Heart left ventricle (tissue), 16 donors: ENCODE measurements around the gene HDLBP. TPM values are rescaled to one million over a fixed set of nuclear protein-coding genes. Genes with fewer than 3 reads are reported as not detected.

ENCODE experiments used
- ATAC-seq, 4 donors: fragments of 200-7000 bp; cut with Tn5 transposase; one replicate each; pipeline ENCODE4 v1.9.1; 2020 to 2022; ENCODE audit warnings: moderate library complexity in 4 of 4, mild to moderate bottlenecking in 3 of 4, moderate number of reproducible peaks in 1 of 4
- DNase-seq, 5 donors: peaks; one replicate each; pipeline ENCODE4 v3.0.0-alpha.2; 2020
- H3K27ac ChIP-seq, 12 donors: fragments of 200-600 bp; sonication (generic) in 4 of 12; one replicate each; pipeline versions ENCODE4 v1.5.0 to v1.8.0; 2016 to 2022; ENCODE audit warnings: mild to moderate bottlenecking in 2 of 12
- H3K27me3 ChIP-seq, 9 donors: fragments of 200-600 bp; sonication (generic) in 2 of 9; one replicate each; pipeline versions ENCODE4 v1.5.1 to v1.8.0; 2016 to 2022; ENCODE audit warnings: mild to moderate bottlenecking in 3 of 9
- H3K36me3 ChIP-seq, 9 donors: fragments of 200-600 bp; sonication (generic) in 2 of 9; one replicate each; pipeline versions ENCODE4 v1.5.0 to v1.8.0; 2018 to 2022; ENCODE audit warnings: mild to moderate bottlenecking in 2 of 9
- H3K4me1 ChIP-seq, 12 donors: fragments of 200-600 bp; sonication (generic) in 4 of 12; one replicate each; pipeline versions ENCODE4 v1.5.0 to v1.8.0; 2016 to 2022; ENCODE audit warnings: mild to moderate bottlenecking in 3 of 12
- H3K4me3 ChIP-seq, 12 donors: fragments of 200-600 bp; sonication (generic) in 4 of 12; one replicate each; pipeline versions ENCODE4 v1.5.0 to v1.8.0; 2017 to 2022; ENCODE audit warnings: mild to moderate bottlenecking in 9 of 12, moderate library complexity in 4 of 12
- H3K9me3 ChIP-seq, 12 donors: fragments of 200-600 bp; sonication (generic) in 4 of 12; one replicate each; pipeline versions ENCODE4 v1.5.0 to v1.8.0; 2016 to 2022; ENCODE audit warnings: mild to moderate bottlenecking in 1 of 12
- POLR2A ChIP-seq, 2 donors: fragments of 450-650 bp; IDR thresholded peaks; one replicate each; pipeline ENCODE4 v1.6.1; 2017; ENCODE audit warnings: antibody characterized with exemption in 2 of 2, mild to moderate bottlenecking in 2 of 2, moderate library complexity in 2 of 2
- WGBS, 4 donors: extraction: QIAGEN DNeasy Blood & Tissue Kit in 2 of 4; methylation state at CpG; one replicate each; pipeline versions ENCODE4 v1.1.5 to v1.1.7; 2013 to 2018; 5-methylcytosine and 5-hydroxymethylcytosine counted together
- intact Hi-C, 10 donors: fragments of 100-400 bp; cut with DNase I; formaldehyde crosslinking; loops; one replicate each; pipeline versions ENCODE4 v1.11.1 to v1.14.2; 2022
- polyA plus RNA-seq, 2 donors: library from polyadenylated mRNA; stranded (reverse); fragments of 200-250 nt; gene quantifications; one replicate each; pipeline ENCODE4 v1.2.3, GENCODE V29; 2013
- total RNA-seq, 9 donors: library from RNA; depleted of rRNA in 2 of 9; stranded (reverse); fragments of >200 nt in 2 of 9; fragmentation: NEBNext Ultra II Directional in 3 of 9; extraction: Animal tissue kit (Norgen Biotek cat#: 25700) in 3 of 9; gene quantifications; one replicate each; pipeline versions ENCODE4 v1.1.0 to v1.2.4, GENCODE V29; 2016 to 2023
- TF ChIP-seq, protein P1 (sequence below), 12 donors: fragments of 200-600 bp; sonication (generic) in 4 of 12; IDR thresholded peaks; one replicate each; pipeline versions ENCODE4 v1.5.0 to v1.8.0; 2018 to 2022; ENCODE audit warnings: antibody characterized with exemption in 12 of 12, mild to moderate bottlenecking in 5 of 12
- donor health status: ischemic (EF 13 %, LVEDD 7.1; RV severe dilation, severe dysfunction).
- donor health status: healthy with polysubstance abuse.
- donor health status: DM: no; HTN: yes; CAD: no.
- donor health status: DM: no; HTN: no; CAD: no.
- donor health status: ischemic (EF 25% LVEDD 6.9; RV normal size, moderate dysfunction).
- donor health status: ischemic (EF 25% LVEDD 5.7; RV mildly dilated, moderate dysfunction).
- donor health status: healthy.
- donor health status: DM: yes; HTN: yes; CAD: no.
- donor health status: ischemic (EF 35%, LVEDD 5.7; RV mildly dilated, moderate dysfunction).
- donor health status: nonischemic (EF 11% LVEDD 7.7; RV severe dilation, severe dysfunction).
- donor health status: DM: yes; HTN: yes; CAD: no.
- donor health status: PGD.
- donor health status: ischemic (EF 29% LVEDD 5.4; RV normal size, mild dysfunction).
- donor health status: nonischemic (EF 23%, LVEDD 6.1; RV moderate dilation, normal function).

HDLBP gene
- total and polyA plus RNA-seq, 11 donors = 220 to 407 (median 343) TPM

DNA sequence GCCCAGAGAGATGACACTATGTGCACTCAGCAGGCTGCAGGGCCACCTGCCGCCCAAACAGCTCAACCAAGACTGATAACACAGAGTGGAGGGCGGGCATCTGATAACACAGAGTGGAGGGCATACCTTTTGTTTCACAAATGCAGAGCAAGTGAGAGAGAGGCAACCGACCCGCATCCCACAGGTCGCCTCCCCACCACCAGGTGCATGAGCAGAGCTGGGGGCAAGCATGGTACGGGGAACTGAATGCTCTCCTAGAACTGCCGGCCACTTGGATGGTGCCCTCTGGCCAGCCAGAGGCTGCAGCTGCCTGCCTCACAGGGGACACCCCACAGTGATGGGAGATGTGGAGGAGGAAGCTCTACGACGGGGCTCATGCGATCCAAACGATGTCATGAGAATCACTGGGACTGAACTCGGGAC, 77.5 kb downstream of the HDLBP start:
- no peak overlapping the region for H3K4me3 ChIP-seq
- no peaks in the 10 kb centered on the region for H3K27me3 ChIP-seq
- H3K4me1 ChIP-seq = no peaks in the 10 kb centered on the region
- peaks cover 13 to 100% (median 100%) of the 10 kb centered on the region in 9 donors for H3K36me3 ChIP-seq
- no peak for DNase-seq
- intact Hi-C loops = no loop called here
- no peak overlapping the region for H3K27ac ChIP-seq
- WGBS, 4 donors = 73 to 86% (median 82%) methylated on average over 7 to 12 of the region's 12 CpGs
- no peak for TF ChIP-seq POLR2A (IDR thresholded peaks at IDR 0.05)
- ATAC-seq = no peak
- no peaks in the 10 kb centered on the region for H3K9me3 ChIP-seq

DNA sequence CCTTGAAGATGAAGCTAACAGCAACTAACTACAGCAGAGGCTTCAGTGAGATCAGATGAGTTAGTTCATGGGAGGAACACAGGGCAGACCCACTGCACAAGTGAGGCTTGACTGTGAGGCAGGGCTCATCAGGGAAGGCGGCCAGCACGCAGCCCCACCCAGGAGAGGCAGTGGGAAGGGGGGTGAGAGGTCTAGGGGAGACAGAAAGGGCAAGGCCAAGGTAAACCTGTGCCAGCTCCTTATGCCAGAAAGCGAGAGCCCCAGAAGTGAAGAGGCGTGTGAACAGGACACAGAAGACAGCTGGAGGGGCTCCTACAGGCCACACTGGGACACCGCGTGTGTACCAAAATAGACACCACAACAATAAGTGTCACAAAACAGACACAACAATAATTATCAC, 78.4 kb downstream of the HDLBP start:
- DNase-seq (no peak), ATAC-seq (no peak)
- Histone ChIP-seq H3K27me3 (no peaks in the 10 kb centered on the region), H3K4me3 (no peak overlapping the region), H3K9me3 (no peaks in the 10 kb centered on the region), H3K4me1 (no peaks in the 10 kb centered on the region), H3K36me3 (peaks cover 13 to 100% (median 100%) of the 10 kb centered on the region in 9 donors), H3K27ac (no peak overlapping the region)
- WGBS, 4 donors = 89 to 94% (median 91%) methylated on average over 6 of the region's 6 CpGs
- TF ChIP-seq POLR2A (IDR thresholded peaks at IDR 0.05) = no peak
- TF ChIP-seq, protein P1, sequence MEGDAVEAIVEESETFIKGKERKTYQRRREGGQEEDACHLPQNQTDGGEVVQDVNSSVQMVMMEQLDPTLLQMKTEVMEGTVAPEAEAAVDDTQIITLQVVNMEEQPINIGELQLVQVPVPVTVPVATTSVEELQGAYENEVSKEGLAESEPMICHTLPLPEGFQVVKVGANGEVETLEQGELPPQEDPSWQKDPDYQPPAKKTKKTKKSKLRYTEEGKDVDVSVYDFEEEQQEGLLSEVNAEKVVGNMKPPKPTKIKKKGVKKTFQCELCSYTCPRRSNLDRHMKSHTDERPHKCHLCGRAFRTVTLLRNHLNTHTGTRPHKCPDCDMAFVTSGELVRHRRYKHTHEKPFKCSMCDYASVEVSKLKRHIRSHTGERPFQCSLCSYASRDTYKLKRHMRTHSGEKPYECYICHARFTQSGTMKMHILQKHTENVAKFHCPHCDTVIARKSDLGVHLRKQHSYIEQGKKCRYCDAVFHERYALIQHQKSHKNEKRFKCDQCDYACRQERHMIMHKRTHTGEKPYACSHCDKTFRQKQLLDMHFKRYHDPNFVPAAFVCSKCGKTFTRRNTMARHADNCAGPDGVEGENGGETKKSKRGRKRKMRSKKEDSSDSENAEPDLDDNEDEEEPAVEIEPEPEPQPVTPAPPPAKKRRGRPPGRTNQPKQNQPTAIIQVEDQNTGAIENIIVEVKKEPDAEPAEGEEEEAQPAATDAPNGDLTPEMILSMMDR (IDR thresholded peaks at IDR 0.05) = no peak
- intact Hi-C loops = no loop called here

DNA sequence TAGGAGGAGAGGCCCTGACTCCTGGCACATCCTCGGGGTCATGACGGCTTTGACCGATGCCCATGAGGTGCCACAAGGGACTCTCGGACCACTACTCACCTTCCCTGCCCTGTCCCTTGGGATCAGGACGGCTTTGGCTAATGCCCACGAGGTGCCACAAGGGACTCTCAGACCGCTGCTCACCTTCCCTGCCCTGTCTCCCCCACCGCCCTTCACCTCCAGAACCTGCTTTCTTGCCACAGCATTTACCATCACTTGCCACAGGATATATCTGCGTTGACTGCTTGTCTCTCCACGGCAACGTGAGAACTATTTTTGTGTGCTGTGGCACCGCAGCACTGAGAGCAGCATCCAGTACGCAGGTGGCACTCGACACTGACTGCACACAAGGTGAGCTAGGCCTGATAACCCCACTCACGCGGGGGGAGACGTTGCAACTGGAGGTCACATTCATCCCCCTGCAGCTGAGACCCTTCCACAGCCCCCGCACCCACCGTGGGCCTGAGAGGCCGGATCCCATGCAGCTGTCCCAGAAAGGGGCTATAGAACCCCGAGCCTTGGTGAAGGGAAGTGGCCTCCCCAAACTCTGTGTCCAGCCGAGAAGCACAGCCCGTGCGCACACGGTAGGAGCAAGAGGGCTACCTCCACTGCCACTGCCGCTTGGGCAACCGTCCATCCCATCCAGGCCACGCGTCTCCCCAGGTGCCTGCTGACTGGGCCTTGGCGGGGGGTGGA, 79.4 kb downstream of the HDLBP start:
- Histone ChIP-seq H3K36me3 (peaks cover 13 to 100% (median 98%) of the 10 kb centered on the region in 9 donors), H3K27ac (no peak overlapping the region), H3K4me3 (no peak overlapping the region), H3K4me1 (peaks cover 0 to 2% (median 0%) of the 10 kb centered on the region in 12 donors), H3K9me3 (no peaks in the 10 kb centered on the region), H3K27me3 (no peaks in the 10 kb centered on the region)
- TF ChIP-seq, protein P1 (IDR thresholded peaks at IDR 0.05) = no peak
- no peak for TF ChIP-seq POLR2A (IDR thresholded peaks at IDR 0.05)
- ATAC-seq (peak in 1 of 4 donors; percentile 4), DNase-seq (peak in 1 of 5 donors; percentile 40)
- intact Hi-C loops = no loop called here
- WGBS, 4 donors = 86 to 90% (median 89%) methylated on average over 15 to 30 of the region's 30 CpGs

DNA sequence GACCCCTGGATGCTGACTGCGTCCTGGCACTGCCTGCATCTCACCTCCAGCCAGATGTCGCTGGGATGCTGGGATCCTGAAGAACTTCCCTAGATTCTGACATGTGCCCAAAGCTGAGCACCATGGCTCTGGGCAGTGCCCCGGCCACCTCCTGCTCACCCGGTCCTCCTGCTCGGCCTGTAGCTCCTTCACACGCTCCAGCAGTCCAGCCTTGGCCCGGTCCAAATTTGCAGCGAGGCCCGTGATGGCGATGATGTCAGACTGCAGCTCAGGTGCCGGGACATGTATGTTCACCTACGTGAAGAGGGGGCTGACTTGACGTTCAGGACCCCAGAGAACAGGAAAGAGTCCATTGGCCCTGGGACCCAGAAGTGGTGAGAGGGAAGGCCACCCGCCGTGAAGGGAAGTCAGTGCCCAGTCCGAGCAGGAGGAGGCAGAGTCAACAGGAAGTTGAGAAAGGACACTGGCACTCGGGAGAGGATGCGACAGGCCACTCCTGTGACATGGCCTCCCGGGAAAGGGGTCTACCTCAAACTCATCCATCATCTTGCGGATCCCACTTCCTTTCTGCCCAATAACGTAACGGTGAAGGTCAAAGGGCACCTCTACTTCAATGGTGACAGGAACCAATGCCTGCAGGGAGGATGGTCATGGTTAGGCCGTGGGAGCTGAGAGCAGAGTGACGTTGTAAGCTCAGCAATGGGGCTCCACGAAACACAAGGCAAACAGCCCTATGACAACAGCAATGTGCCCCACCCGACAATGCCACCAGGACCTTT, 80.3 kb downstream of the HDLBP start:
- DNase-seq (peak in 1 of 5 donors; percentile 59), ATAC-seq (no peak)
- TF ChIP-seq, protein P1 (IDR thresholded peaks at IDR 0.05) = no peak
- no peak for TF ChIP-seq POLR2A (IDR thresholded peaks at IDR 0.05)
- H3K27me3 ChIP-seq = no peaks in the 10 kb centered on the region
- intact Hi-C loops = no loop called here
- WGBS, 4 donors = 83 to 88% (median 87%) methylated on average over 19 to 26 of the region's 26 CpGs
- peaks cover 10 to 100% (median 98%) of the 10 kb centered on the region in 9 donors for H3K36me3 ChIP-seq
- H3K9me3 ChIP-seq = no peaks in the 10 kb centered on the region
- H3K4me1 ChIP-seq = peaks cover 0 to 2% (median 0%) of the 10 kb centered on the region in 12 donors
- H3K27ac ChIP-seq = no peak overlapping the region
- no peak overlapping the region for H3K4me3 ChIP-seq
